Coronary artery (tissue), 2 donors: ENCODE results near the gene MGMT.

Experiments used
- DNase-seq: peaks from one replicate; pipeline ENCODE4 v3.0.0-alpha.2; 2017; ENCODE audit warnings: low spot score
- H3K27ac ChIP-seq, 2 donors: fragments of 200-600 bp; sonication (generic); one replicate each; pipeline ENCODE4 v1.5.1; 2016 to 2019
- H3K4me3 ChIP-seq: fragments of 200-600 bp; sonication (generic); 2 replicates; pipeline ENCODE4 v1.5.1; 2016; ENCODE audit warnings: mild to moderate bottlenecking, moderate library complexity
- CTCF ChIP-seq: fragments of 200-600 bp; sonication (generic); IDR thresholded peaks from one replicate; pipeline ENCODE4 v1.5.1; 2019; ENCODE audit warnings: antibody characterized with exemption

The MGMT gene

DNA sequence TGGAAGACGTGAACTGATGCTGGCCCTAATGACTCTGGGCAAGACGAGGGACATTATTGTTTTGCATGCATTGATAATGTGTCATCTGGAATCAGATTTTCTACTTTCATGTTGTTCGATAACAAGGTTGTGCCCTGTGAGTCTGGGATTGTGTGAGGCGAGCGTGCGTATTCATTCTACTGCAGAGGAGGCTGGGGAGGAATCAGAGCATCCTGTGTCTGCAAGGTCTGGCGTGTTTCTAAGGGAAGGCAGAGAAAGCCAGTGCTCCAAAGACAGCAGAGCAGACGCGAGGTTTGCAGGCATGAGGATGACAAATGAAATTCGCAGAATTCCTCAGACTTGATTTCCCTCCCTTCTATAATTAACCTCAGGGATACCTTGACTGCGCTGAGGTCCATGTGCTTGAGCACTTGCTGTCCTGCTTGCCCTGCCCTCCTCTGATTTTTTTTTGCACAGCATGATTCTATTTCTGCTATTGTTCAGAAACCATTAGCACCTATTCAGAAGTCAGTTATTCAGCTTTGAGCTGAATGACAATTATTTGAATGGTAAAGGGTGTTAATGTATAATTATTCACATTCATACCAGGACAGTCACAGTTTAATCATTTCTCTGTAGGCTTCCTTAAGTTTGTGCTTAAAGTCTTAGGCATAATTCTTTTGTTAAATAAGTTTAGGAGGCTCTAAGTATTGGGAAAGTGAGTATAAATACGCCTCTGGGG, 263.4 kb downstream of the MGMT start:
- no peak overlapping the region for H3K4me3 ChIP-seq
- no peak for DNase-seq
- H3K27ac ChIP-seq: no peak overlapping the region
- TF ChIP-seq CTCF: no peak

GRCh38 chr10:129730993-129731325, 263.9 kb downstream of the MGMT start:
- no peak for DNase-seq
- no peak for TF ChIP-seq CTCF
- Histone ChIP-seq H3K4me3 (no peak overlapping the region), H3K27ac (no peak overlapping the region)

GRCh38 chr10:129740532-129741279, 273.7 kb downstream of the MGMT start:
- no peak for DNase-seq
- no peak for TF ChIP-seq CTCF
- Histone ChIP-seq H3K4me3 (no peak overlapping the region), H3K27ac (no peak overlapping the region)

DNA sequence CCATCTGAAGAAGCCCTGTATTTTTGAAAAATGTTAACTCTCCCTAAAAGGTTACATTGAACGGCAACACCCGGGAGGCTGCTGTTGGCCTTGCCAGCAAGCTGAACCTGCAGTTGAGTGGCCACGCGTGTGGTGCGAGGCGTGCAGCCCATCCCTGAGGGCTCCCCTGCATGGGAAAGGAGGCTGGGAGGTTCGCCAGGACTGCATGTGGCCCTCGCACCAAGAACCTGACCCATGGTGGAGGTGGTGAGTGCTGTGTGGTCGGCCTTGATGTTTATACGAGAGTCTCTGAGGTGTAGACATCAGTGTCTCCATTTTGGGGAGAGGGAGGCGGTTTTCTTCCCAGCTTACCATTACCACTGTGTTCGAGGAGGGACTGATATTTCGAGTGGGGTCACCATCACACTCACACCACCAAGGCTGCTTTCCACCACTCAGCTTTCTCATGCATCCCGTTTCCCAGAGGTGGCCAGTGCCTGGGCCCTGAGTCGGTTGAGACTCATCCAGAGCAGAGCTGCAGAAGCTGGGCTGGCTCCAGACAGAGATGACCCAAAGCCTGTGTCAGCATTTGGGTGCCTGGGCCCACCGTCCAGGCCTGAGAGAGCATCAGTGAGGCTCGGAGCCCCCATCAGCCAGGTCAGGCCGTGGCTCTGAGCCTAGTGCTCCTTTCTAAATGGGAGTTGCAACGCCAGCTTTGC, 274.4 kb downstream of the MGMT start:
- no peak overlapping the region for H3K27ac ChIP-seq
- no peak for TF ChIP-seq CTCF
- DNase-seq: peak; percentile 50
- no peak overlapping the region for H3K4me3 ChIP-seq

DNA sequence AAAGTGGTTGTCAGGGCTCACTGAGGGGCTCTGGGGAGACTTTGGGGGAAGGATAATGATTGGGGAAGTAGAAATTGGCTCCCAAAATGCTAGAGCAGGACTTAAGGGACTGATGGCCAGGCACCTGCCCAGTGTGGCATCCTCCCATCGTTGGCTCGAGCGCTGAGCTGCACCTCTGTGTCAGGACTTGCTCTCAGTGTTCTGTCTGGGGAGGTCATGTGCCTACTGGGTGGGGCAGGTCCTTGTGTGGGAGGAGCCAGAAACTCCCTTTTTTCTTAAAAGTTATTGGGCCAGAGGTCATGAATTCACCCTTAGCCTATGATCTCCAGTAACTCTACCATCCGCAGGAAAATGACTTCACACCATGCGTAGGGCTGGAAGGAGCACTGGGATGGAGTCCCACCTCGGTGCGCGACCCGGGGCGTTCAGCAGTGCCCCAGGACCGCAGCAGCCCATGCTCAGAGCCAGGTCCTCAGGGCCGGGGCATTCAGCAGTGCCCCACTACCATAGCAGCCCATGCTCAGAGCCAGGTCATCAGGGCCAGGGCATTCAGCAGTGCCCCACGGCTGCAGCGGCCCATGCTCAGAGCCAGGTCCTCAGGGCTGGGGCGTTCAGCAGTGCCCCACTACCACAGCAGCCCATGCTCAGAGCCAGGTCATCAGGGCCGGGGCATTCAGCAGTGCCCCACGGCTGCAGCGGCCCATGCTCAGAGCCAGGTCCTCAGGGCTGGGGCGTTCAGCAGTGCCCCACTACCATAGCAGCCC, 275.1 kb downstream of the MGMT start:
- no peak overlapping the region for H3K27ac ChIP-seq
- DNase-seq: no peak
- no peak overlapping the region for H3K4me3 ChIP-seq
- TF ChIP-seq CTCF: no peak

GRCh38 chr10:129742742-129743550, 275.9 kb downstream of the MGMT start:
- Histone ChIP-seq H3K4me3 (no peak overlapping the region), H3K27ac (no peak overlapping the region)
- no peak for TF ChIP-seq CTCF
- DNase-seq: peak; percentile 38
